HG03354 (cell line): ENCODE measurements around the gene PIGO.
A peak's percentile ranks its signal among the peaks of the same experiment; 100 is the strongest.

Experiments
- ATAC-seq: cut with Tn5 transposase; IDR thresholded peaks from one replicate; pipeline ENCODE4 v1.9.1; 2021; ENCODE audit warnings: mild to moderate bottlenecking; ENCODE audit not compliant: unreplicated experiment, poor library complexity, severe bottlenecking

PIGO gene

GRCh38 chr9:35107297-35108290 is 11.2 kb upstream of the PIGO start:
- no peak for ATAC-seq

GRCh38 chr9:35106343-35106730 is 9.9 kb upstream of the PIGO start:
- ATAC-seq = no peak

- ATAC-seq = no peak
Measured at GRCh38 chr9:35105571-35106342, 9.4 kb upstream of the PIGO start.

GRCh38 chr9:35105126-35105525 is 8.7 kb upstream of the PIGO start:
- no peak for ATAC-seq

GRCh38 chr9:35104586-35104985 is 8.2 kb upstream of the PIGO start:
- ATAC-seq = no peak

GRCh38 chr9:35103660-35104191 is 7.3 kb upstream of the PIGO start:
- no peak for ATAC-seq

DNA sequence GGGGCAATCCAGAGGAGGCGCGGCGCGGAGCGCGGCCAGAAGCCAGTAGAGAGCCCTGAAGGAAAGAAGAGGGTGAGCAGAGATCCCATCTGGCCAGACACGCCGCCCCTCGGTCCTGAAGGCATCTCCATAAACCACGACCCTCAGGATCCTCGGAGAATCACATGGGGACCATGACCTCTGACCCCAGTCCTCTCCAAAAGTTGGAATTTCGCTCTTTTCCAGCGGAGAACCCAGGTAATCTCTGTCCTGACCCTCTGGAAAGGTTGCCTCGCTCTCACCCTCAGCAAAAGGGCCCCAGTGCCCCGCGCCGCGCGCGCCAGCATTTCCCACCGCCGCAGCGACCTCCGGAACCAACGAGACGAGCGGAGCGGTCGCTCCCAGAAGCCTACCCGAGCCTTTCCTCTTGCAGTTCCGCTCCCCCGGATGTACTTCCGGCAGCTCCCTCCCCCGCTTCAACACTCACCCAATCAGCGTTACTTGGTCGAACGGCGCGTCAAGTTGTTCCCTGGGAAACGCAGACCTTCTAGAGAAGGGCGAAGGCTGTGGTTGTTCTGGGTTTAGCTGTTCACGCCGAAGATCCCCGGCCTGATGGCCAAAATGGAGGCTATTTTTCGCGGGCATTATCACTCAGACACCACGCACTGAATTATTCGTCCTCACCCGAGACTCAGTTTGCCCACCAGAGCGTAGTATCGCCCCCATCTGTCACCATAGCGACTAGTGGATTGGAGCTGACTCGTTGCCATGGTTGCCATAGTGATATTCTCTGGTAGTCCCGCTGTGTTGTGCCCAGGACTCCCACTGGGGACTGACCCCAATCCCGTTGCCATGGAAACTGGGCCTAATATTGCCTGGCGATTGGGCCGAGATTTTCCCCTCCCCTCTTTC is 6.6 kb upstream of the PIGO start, which contains the start of gene STOML2:
STOML2 (minus strand) TSS at position 363 of the 891 bp plus-strand sequence; CDS start at position 326, 37 bp downstream.
- peak; percentile 94 for ATAC-seq

GRCh38 chr9:35102465-35102768 is 6.0 kb upstream of the PIGO start:
- no peak for ATAC-seq

GRCh38 chr9:35097573-35097972 is 1.2 kb upstream of the PIGO start:
- no peak for ATAC-seq

DNA sequence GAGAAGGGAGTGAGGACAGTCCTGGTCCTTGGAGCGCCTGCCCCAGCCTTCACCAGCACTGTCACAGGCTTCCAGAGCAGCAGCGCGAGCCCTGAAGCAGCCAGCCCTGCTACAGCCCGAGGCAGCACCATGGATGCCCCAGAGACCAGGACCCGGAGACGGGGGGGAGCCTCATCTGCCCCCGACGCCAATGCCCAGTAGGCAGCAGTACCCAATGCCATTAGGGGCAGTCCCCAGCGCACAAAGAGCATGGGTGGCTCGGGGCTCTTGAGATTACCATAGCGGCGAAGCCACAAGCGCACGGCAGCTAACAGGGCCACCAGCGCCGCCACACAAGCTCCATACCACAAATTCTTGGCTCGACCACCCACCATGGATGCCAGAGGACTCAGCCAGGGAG is 4.9 kb downstream of the PIGO start:
- ATAC-seq = no peak

- ATAC-seq = no peak
Measured at GRCh38 chr9:35089434-35089833, 7.0 kb downstream of the PIGO start.

GRCh38 chr9:35085078-35085477 is 11.3 kb downstream of the PIGO start:
- ATAC-seq = no peak

DNA sequence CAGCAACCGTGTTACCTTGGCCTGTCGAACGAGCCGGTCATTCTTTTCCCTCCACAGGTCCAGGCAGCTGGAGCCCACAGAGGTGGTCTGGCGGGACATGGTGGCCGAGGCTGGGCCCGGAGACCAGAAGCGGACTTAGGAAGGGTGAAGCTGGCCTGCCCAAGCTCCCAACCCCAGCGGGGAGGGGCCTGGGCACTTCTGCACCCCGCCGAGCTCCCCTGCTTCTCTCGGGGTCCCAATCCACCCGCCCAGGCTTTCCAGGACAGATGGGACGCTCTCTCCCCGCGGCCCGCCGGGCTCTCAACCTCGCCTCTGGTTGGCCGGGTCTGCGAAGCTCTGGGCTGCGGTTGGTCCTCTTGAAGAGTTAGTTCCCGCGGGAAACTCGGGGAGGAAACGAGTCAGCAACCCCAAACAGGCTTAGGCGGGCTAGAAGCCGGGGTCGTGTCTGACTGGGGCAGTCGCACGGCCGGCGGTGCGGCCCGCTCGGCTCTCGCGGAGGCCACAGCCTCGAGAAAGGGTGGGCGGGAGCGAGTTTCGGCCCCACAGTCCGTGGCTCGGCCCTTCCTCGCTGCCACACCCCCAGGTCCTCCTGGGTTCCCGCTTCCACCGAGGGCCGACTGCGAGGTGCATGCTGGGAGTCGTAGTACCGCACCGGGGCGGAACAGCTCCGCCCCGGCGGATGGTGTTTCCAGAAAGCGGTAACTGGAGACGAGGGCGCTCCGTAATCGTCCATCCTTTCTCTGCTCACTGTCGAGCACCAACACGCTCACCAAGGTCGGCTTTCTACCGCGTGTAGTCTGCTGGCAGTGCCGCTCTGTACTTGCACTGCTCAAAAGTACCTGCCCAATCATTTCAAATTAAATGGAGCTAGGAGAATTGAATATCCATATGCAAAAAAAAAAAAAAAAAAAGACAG is 16.7 kb downstream of the PIGO start, which contains the start of gene FANCG:
FANCG (minus strand) TSS at position 517 of the 916 bp plus-strand sequence; CDS start at position 99, 418 bp downstream.
- peak; percentile 88 for ATAC-seq

GRCh38 chr9:35079041-35079425 is 17.4 kb downstream of the PIGO start:
- ATAC-seq = no peak

DNA sequence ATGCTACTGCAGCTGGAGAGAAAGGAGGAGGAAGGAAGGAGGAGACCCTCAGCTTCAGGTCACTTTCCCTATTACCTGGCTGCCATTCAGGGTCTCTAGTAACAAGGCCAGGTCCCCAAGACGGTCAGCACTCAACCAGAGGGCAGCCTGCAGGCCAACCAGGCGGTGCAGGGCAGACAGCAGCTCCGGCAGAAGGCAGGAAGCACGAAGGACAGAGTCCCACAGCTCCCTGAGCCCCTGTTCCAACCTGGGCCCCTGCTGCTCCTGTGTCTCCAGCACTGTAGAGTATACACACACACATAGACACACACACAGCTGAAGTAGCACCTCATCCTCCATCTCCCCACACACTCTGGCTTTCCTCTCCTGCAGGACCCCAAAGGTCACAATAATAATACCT is 18.3 kb downstream of the PIGO start:
- no peak for ATAC-seq

DNA sequence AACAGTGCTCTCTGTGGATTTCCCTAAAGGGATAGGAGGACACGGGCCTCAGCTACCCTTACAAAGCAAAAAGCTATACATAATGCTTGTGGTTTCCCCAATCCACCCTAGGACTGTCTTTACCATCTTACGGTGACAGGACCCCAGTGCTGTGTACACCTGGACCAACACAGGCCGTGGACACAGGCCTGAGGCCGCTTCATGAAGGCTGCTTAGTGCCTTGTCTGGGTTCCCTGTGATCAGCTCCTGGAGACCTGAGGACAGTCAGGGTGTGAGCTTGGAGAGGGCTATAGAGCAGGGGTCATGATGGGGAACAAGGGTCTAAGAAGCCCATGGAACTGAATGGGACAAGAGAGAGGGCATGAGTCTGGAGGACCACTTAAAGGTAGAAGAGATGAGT is 19.5 kb downstream of the PIGO start:
- ATAC-seq = no peak

DNA sequence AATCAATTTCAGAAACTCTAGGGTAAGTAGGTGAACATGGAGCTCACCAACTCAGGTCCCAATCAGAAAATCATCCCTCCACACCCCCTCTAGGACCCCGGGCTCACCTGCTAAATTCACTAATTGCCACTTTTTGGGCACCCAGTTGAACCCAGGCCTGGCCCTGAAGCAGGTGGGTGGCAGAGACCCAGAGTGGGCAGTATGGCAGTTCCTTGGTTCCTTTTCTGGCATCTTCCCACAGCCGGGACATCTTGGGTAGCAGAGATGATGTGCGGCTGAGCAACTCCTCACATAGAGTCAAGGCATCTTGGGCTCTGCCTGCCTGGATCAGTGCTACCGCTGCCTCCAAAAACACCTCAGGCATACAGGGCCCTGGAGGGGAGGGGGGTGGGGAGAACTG is 21.0 kb downstream of the PIGO start:
- ATAC-seq = no peak

DNA sequence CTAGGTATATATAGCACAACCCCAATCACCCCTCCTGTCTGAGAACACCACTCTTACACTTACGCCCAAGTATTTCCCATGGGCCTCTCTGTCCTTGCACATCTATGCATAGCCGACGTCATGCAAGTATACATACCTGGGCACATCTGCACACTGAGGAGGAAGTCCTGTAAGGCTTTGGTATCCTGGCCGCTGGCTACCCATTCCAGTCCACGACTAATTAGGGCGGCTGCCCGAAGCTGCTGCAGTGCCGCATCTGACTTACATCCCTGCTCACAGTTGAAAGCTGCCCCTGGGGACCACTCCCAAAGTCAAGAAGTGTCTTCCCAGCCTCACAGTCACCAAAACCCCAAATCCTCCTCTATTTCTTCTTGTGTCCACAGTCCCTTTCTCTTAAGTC is 21.6 kb downstream of the PIGO start:
- no peak for ATAC-seq

GRCh38 chr9:35074141-35074540 is 22.2 kb downstream of the PIGO start:
- ATAC-seq = no peak
